Endothelial cell of umbilical vein (primary cell): ENCODE results near the gene PTGES2. TPM values are rescaled to one million over a fixed set of nuclear protein-coding genes. Genes with fewer than 3 reads are reported as not detected.
"Not testable (repeated sequence)": the region's sequence is repeated elsewhere in the genome, so short reads cannot be mapped to it uniquely, and the experiment has no call there.

Experiments used
- BruUV-seq: library from RNA; stranded (reverse); fragments of 400-500 nt; replicated peaks from 2 replicates; lab custom pipeline; 2021; lab: Mats Ljungman, UMichigan
- CTCF ChIA-PET: fragments of 300-600, 350-600 bp; sonication (Branson Sonifier 250); formaldehyde crosslinking; loops from one replicate; lab custom pipeline; 2021; ENCODE audit warnings: antibody characterized with exemption, inconsistent platforms; lab: Charles Lee
- POLR2A ChIA-PET: fragments of 300-600, 350-600 bp; sonication (Branson Sonifier 250); formaldehyde crosslinking; loops from one replicate; lab custom pipeline; 2021; ENCODE audit warnings: antibody characterized with exemption, inconsistent platforms; lab: Charles Lee
- DNase-seq: peaks from one replicate; pipeline ENCODE4 v3.0.0-alpha.2; 2011; ENCODE audit warnings: low read depth, low spot score
- FAIRE-seq: peaks from 2 replicates; lab custom pipeline; 2011; peaks lifted over from hg19 to GRCh38; lab: Jason Lieb, UNC
- H2AFZ ChIP-seq: 2 replicates; pipeline ENCODE4 v1.6.0; 2012; ENCODE audit warnings: low read depth, low read length, control low read depth, inconsistent platforms
- H3K27ac ChIP-seq: 2 replicates; pipeline ENCODE4 v1.5.1; 2011; ENCODE audit warnings: low read depth, mild to moderate bottlenecking, control low read depth, low read length, moderate library complexity; ENCODE audit not compliant: insufficient read depth
- H3K27me3 ChIP-seq, 2 experiments: 2 replicates each; pipeline versions ENCODE4 v1.6.0 to v1.6.1; 2011; ENCODE audit warnings: low read length in 2 of 2, mixed read lengths in 1 of 2; ENCODE audit not compliant: control insufficient read depth in 2 of 2, insufficient read depth in 2 of 2
- H3K36me3 ChIP-seq, 2 experiments: 2 replicates in 1 of 2; 3 replicates in 1 of 2; pipeline ENCODE4 v1.5.1; 2011; ENCODE audit warnings: low read length in 2 of 2, mild to moderate bottlenecking in 1 of 2, moderate library complexity in 1 of 2; ENCODE audit not compliant: control insufficient read depth in 2 of 2, insufficient read depth in 2 of 2; ENCODE audit errors: extremely low read depth in 1 of 2
- H3K4me1 ChIP-seq: 3 replicates; pipeline ENCODE4 v1.5.1; 2011; ENCODE audit warnings: mild to moderate bottlenecking, low read length; ENCODE audit not compliant: control insufficient read depth, insufficient read depth; ENCODE audit errors: extremely low read depth
- H3K4me2 ChIP-seq: 2 replicates; pipeline ENCODE4 v1.6.1; 2011; ENCODE audit warnings: low read length, control low read depth, mixed read lengths; ENCODE audit not compliant: insufficient read depth
- H3K4me3 ChIP-seq, 3 experiments: fragments of 200-600 bp in 1 of 3; sonication (generic), shearing (Covaris generic) in 1 of 3; replicated peaks in 1 of 3; 2 replicates each; pipeline ENCODE4 v1.5.1; 2011 to 2016; ENCODE audit warnings: control low read depth in 3 of 3, low read length in 3 of 3, mild to moderate bottlenecking in 2 of 3, inconsistent platforms in 1 of 3, low read depth in 1 of 3, moderate library complexity in 1 of 3; ENCODE audit not compliant: insufficient read depth in 1 of 3
- H3K79me2 ChIP-seq: 2 replicates; pipeline ENCODE4 v1.6.0; 2012; ENCODE audit warnings: low read length, inconsistent platforms; ENCODE audit not compliant: control insufficient read depth, insufficient read depth
- H3K9ac ChIP-seq: replicated peaks from 2 replicates; pipeline ENCODE3; 2011; ENCODE audit warnings: low read length, control low read depth; ENCODE audit not compliant: insufficient read depth; ENCODE audit errors: extremely low read depth
- H3K9me1 ChIP-seq: replicated peaks from 3 replicates; pipeline ENCODE4 v1.6.0; 2011; ENCODE audit warnings: mild to moderate bottlenecking, low read length; ENCODE audit not compliant: control insufficient read depth, insufficient read depth; ENCODE audit errors: extremely low read depth
- H3K9me3 ChIP-seq: replicated peaks from 2 replicates; pipeline ENCODE4 v1.5.1; 2012; ENCODE audit warnings: low read length, inconsistent platforms; ENCODE audit not compliant: control insufficient read depth, insufficient read depth
- H4K20me1 ChIP-seq: replicated peaks from 2 replicates; pipeline ENCODE3; 2011; ENCODE audit warnings: mild to moderate bottlenecking, low read length; ENCODE audit not compliant: control insufficient read depth, insufficient read depth; ENCODE audit errors: extremely low read depth
- FOS ChIP-seq: IDR thresholded peaks from 2 replicates; pipeline ENCODE4 v1.6.1; 2011; ENCODE audit warnings: mild to moderate bottlenecking, low read length, moderate library complexity, borderline replicate concordance; ENCODE audit not compliant: insufficient read depth
- MYC ChIP-seq: IDR thresholded peaks from one replicate; pipeline ENCODE4 v1.6.1; 2011; ENCODE audit warnings: mild to moderate bottlenecking, low read depth, low read length
- POLR2A ChIP-seq: IDR thresholded peaks from 2 replicates; pipeline ENCODE4 v1.6.1; 2012; ENCODE audit warnings: low read depth, mild to moderate bottlenecking, control low read depth, low read length
- POLR2AphosphoS5 ChIP-seq: IDR thresholded peaks from 2 replicates; pipeline ENCODE4 v1.6.1; 2012; ENCODE audit warnings: low read depth, mild to moderate bottlenecking, control low read depth, low read length, moderate library complexity; ENCODE audit not compliant: insufficient read depth
- dilution Hi-C: fragments of 300-500 bp; cut with MboI; formaldehyde crosslinking; loops from one replicate; pipeline ENCODE4 v1.15.0; 2019; ENCODE audit warnings: low sequenced_read_pairs; ENCODE audit not compliant: extremely low pct_ligation_motif_present
- intact Hi-C: fragments of 100-400 bp; cut with micrococcal nuclease; formaldehyde crosslinking; loops from one replicate; pipeline ENCODE4 v1.10.0; 2022
- polyA plus RNA-seq, 4 experiments: library from polyadenylated mRNA; depleted of rRNA in 3 of 4; stranded (reverse) in 3 of 4; unstranded in 1 of 4; fragments of >200 nt; gene quantifications; 2 replicates each; pipeline versions ENCODE4 v1.2.1 to v1.2.3, GENCODE V29; 2011 to 2012; ENCODE audit warnings: missing spikeins in 1 of 4
- total RNA-seq: library from RNA; stranded (reverse); gene quantifications from 2 replicates; pipeline ENCODE4 v1.2.3, GENCODE V29; 2021
- TF ChIP-seq, protein P1 (sequence below), 2 donors: IDR thresholded peaks; 1 replicate in 1 of 2; 2 replicates in 1 of 2; pipeline ENCODE4 v1.5.1; 2011; ENCODE audit warnings: low read length in 2 of 2, mild to moderate bottlenecking in 2 of 2, moderate library complexity in 2 of 2, control low read depth in 1 of 2, inconsistent platforms in 1 of 2, low read depth in 1 of 2; ENCODE audit not compliant: insufficient read depth in 1 of 2; ENCODE audit errors: extremely low read depth in 1 of 2

The PTGES2 gene
- total and polyA plus RNA-seq, 2 donors (not counting 3 experiments of a cell fraction or from before 2014, with no cell fraction given) = 64.2 to 69.9 TPM

DNA sequence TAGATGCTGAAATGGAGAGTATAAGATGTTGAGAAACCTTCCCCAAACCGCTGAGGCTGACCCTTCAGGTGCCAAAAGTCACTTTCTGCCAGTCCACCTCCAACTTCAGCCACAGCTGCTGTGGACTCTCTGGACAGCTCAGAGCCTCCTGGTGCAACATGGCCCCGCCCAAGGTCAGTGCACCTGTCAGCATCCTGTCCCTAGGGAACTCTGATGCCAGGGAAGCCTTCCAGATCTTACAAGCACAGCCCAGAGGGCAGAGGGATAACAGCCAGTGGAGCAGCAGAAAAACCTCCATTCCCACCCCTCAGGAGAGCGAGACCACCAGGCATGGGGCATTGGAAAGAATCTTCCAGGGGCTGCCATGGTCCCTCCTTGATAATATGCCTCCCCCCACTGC is 10.5 kb upstream of the PTGES2 start:
- no peak overlapping the region for H3K27ac ChIP-seq
- no peak overlapping the region for H2AFZ ChIP-seq
- no peak overlapping the region for H3K4me3 ChIP-seq
- intact Hi-C loops (no loop called here), dilution Hi-C loops (no loop called here)
- no peaks in the 10 kb centered on the region for H4K20me1 ChIP-seq
- no peaks in the 10 kb centered on the region for H3K4me1 ChIP-seq
- no peaks in the 10 kb centered on the region for H3K36me3 ChIP-seq
- no peaks in the 10 kb centered on the region for H3K79me2 ChIP-seq
- ChIA-PET CTCF (interaction anchor here (0.9 kb wide), 1 partner anchor 13 kb away, joined by 3 read pairs; no protein-coding TSS in a partner anchor), POLR2A (no interaction called here)
- peaks cover 9 to 12% of the 10 kb centered on the region in 2 experiments for H3K27me3 ChIP-seq
- BruUV-seq = no TSS peak
- FAIRE-seq (no peak), DNase-seq (no peak)
- no peaks in the 10 kb centered on the region for H3K9me1 ChIP-seq
- H3K9ac ChIP-seq = no peak overlapping the region
- no peak for TF ChIP-seq POLR2A
- no peak for TF ChIP-seq FOS
- no peak for TF ChIP-seq POLR2AphosphoS5
- H3K9me3 ChIP-seq = no peaks in the 10 kb centered on the region
- no peak overlapping the region for H3K4me2 ChIP-seq

DNA sequence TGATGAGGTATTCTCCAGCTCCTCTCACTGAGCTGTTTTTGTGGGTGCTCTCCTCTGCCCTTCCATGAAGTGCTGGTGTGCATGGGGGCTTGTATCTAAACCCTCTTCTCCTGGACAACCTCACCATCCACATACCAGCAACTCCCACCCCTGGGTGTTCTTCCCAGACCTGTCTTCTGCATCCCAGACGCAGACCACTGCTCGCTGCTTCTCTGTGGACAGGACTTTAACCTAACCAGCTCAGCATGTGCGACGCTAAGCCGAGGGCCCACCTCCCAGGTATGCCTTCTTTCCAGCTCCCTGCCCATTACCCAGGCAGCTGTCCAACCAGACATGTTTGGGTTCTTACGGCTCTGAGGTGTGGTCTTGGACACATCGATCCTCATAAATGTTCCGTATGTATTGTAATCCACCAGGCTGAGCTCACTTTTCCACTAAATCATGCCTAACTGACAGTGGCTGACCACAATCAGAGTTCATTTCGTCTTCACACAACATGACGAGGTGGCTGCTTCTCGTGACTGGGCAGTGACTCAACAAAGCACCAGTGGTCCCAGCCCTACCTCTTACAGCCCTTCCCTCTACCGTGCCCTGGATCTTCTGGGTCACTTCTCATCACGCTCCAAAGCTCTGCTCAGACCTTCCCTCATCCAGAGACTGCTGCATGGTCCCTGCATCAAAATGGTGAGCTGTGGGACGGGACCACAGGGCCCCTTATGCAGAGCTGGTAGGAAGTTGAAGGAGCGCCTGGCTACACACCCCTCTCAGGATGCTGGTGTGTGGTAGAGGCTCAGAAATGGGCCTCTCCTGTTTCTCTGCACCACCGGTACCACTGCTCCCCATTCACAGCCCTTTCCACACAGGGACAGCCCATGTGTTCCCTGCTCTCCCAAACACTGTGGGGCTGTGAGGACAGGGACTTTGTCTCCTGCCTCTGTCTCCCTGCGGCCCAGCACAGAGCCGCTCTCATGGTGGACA is 9.6 kb upstream of the PTGES2 start:
- H3K4me1 ChIP-seq = no peaks in the 10 kb centered on the region
- no peaks in the 10 kb centered on the region for H3K9me3 ChIP-seq
- no peak overlapping the region for H3K4me2 ChIP-seq
- BruUV-seq = no TSS peak
- dilution Hi-C loops (no loop called here), intact Hi-C loops (no loop called here)
- H3K9ac ChIP-seq = no peak overlapping the region
- H3K9me1 ChIP-seq = no peaks in the 10 kb centered on the region
- no peak for DNase-seq
- peaks cover 14 to 16% of the 10 kb centered on the region in 2 experiments for H3K27me3 ChIP-seq
- H2AFZ ChIP-seq = no peak overlapping the region
- H3K4me3 ChIP-seq = no peak overlapping the region
- CTCF ChIA-PET = interaction anchor here (0.7 to 1.5 kb wide), 3 partner anchors 9 to 1474 kb away, joined by 3 to 4 read pairs (median 3); no protein-coding TSS in a partner anchor
- no peaks in the 10 kb centered on the region for H3K36me3 ChIP-seq
- no peak for TF ChIP-seq POLR2AphosphoS5
- no peak for TF ChIP-seq MYC
- no peak for TF ChIP-seq FOS
- TF ChIP-seq POLR2A = no peak
- TF ChIP-seq, protein P1, sequence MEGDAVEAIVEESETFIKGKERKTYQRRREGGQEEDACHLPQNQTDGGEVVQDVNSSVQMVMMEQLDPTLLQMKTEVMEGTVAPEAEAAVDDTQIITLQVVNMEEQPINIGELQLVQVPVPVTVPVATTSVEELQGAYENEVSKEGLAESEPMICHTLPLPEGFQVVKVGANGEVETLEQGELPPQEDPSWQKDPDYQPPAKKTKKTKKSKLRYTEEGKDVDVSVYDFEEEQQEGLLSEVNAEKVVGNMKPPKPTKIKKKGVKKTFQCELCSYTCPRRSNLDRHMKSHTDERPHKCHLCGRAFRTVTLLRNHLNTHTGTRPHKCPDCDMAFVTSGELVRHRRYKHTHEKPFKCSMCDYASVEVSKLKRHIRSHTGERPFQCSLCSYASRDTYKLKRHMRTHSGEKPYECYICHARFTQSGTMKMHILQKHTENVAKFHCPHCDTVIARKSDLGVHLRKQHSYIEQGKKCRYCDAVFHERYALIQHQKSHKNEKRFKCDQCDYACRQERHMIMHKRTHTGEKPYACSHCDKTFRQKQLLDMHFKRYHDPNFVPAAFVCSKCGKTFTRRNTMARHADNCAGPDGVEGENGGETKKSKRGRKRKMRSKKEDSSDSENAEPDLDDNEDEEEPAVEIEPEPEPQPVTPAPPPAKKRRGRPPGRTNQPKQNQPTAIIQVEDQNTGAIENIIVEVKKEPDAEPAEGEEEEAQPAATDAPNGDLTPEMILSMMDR (IDR thresholded peaks at IDR 0.05; ENCODE audit: extremely low read depth in 1 of 2, insufficient read depth in 1 of 2, low read depth in 1 of 2, low read length in 2 of 2) = no peak
- no peak overlapping the region for H3K27ac ChIP-seq
- FAIRE-seq = no peak
- no peaks in the 10 kb centered on the region for H3K79me2 ChIP-seq
- no peaks in the 10 kb centered on the region for H4K20me1 ChIP-seq
- POLR2A ChIA-PET = interaction anchor here (0.6 kb wide), 1 partner anchor 105 kb away, joined by 5 read pairs; no protein-coding TSS in a partner anchor

DNA sequence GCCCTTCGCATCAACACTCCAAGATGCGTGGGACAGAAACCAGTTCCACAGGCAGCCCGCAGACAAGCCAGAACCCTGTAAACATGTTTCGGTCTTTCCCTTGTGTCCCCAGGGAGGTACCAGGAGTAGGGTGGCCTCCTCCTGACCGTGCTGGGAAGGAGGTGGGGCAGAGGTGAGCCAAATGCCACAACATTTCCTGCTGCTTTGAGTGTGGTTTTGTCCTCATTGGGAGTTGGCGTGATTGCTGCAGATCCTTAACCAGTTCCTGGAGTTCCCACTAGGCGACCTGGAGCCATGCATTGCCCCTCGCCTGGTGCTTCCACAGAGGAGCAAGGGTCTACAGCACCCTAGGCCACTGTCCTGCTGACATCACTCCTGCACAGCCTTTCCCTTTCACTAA is 8.0 kb upstream of the PTGES2 start:
- dilution Hi-C loops, H3K27ac ChIP-seq, H2AFZ ChIP-seq, H3K79me2 ChIP-seq, H4K20me1 ChIP-seq, H3K9me1 ChIP-seq, CTCF ChIA-PET, H3K4me1 ChIP-seq, H3K36me3 ChIP-seq, H3K9ac ChIP-seq, POLR2A ChIA-PET, DNase-seq, H3K9me3 ChIP-seq, intact Hi-C loops, FAIRE-seq, H3K4me3 ChIP-seq, H3K4me2 ChIP-seq, BruUV-seq: not testable (repeated sequence)
- H3K27me3 ChIP-seq = peaks cover 18% of the 10 kb centered on the region in 2 experiments
